Mucosa of gallbladder (tissue), 1 donor: Measurements from ENCODE around the gene LYPD8. TPM values are rescaled to one million over a fixed set of nuclear protein-coding genes. Genes with fewer than 3 reads are reported as not detected.
A peak's percentile ranks its signal among the peaks of the same experiment; 100 is the strongest.

Source experiments
- DNase-seq: peaks from one replicate; pipeline ENCODE4 v3.0.0-alpha.2; 2020; ENCODE audit warnings: low spot score
- total RNA-seq: library from RNA; stranded (reverse); gene quantifications from one replicate; pipeline ENCODE4 v1.2.1, GENCODE V29; 2021
- donor health status: DM: no; HTN: no; CAD: no.

LYPD8 gene
- total RNA-seq, 1 donor from 2014 or later = not detected

DNA sequence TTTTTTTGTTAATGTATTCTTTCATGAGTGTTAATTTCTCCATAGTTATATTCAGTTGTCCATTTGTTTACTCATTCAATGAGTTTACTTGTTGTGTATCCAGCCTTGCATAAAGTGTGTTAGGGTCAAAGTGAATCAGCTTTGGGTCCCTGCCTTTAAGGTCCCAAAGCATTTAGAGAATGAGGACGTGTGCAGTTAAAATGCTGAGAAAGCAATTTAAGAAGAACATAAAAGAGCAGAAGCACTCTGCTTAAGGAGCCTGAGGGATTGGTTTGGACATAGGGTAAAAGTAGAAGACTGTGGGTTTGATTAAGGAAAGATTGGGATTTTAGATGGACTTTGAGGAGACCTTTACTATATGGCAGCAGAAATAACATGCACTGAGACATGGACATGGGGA, 56.5 kb downstream of the LYPD8 start:
- DNase-seq = no peak

DNA sequence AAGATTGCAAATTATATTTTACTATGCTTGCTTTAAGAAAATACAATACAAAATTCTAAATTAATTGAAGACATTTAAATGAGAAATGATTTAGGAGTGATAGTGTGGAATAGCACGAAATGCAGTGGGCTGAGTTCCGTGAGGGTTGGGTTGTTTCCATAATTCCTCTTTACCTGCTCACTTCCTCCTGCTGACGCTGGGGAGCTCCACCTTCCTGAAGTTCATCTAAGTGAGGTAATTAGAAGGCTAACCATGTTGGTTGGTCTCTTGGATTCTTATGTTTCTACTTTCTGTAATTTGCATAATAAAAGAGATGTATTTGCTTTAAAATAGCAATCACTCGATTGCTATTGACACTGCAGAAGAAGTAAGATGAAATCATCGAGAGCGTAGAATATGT, 57.7 kb downstream of the LYPD8 start:
- no peak for DNase-seq

GRCh38 chr1:248696774-248697173, 58.8 kb downstream of the LYPD8 start:
- no peak for DNase-seq

DNA sequence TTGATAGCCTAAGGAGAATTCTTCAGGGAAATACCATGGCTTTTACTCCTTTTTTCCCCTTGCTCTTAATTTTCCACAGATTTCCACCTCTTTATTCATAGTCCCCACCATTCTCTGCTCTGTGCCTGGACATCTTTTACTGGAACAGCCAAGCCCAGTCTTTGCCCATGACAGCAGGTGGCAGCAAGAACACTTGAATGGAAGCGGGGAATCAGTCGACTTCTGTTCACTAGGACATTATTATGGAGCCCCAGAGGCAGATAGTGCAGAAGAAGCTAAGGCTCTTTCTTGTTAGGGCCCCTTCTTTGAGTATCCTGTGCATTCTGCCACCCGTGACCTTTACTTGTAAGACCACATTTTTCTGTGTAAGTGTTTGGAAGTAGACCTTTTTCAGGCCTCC, 59.3 kb downstream of the LYPD8 start:
- DNase-seq = peak; percentile 30

DNA sequence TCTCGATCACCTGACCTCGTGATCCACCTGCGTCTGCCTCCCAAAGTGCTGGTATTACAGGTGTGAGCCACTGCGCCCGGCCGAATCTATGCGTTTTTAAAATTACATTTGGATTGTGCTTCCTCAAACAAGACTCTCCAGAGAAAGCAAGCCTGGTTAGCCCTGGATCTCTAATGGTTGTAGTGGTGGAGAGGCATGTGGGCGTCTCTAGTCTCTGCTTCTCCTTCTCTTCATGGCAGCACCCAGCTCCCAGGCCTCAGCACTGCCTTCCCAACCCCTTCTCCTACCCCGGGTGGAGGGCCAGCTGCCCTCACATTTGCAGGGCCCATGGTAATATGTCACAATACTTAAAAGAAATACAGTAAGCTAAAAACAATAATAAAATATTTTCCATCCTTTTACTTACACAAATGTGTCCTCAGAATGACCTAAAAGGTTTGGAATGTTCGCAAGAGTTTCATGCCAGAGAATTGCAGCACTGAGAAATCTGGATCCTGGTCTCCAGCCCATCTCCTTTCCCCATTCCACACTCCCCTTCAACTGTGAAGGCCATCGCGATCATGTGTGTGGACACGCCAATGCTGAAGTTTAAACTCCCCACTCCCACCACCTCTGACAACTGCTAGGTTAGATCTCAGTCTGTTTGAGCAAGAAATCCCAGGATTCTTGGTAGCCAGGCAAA, 60.0 kb downstream of the LYPD8 start:
- no peak for DNase-seq

DNA sequence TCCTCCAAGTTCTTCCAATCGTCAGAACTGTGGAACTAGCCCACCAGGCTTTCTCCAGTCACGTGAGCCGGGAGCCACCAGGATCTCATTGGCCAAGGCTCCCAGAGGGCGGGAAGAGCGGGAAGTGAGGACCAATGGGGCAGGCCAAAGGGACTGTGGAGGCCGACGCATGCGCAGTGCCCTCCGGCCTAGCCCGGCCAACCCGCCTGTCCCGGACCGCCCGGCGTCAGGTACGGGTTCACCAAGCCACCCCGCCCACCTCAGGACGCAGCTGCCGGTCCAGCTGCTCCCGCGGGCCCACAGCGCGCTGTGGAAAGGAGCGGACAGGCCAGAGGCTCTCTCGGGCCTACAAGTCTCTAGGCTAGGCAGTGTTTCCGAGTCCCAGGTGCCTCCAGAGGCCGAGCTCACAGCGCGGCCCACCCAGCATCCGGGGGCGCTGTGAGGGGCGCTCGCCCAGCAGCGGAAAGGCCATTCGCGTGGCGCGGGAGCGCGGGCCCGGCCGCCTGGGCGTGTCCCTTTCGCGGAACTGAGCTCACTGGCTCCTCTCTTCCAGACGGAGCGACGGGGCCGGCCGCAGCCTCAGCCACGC, 63.9 kb downstream of the LYPD8 start:
- no peak for DNase-seq

Other genes starting within 250 kb of the LYPD8 start
- not detected for gene OR2G6, start 247.7 kb downstream of the LYPD8 start, total RNA-seq
- not detected for gene OR2T29, start 193.0 kb downstream of the LYPD8 start, total RNA-seq
- gene OR2T34, start 181.0 kb downstream of the LYPD8 start, total RNA-seq = not detected
- not detected for gene OR2T10, start 158.1 kb downstream of the LYPD8 start, total RNA-seq
- gene OR2T11, start 120.7 kb downstream of the LYPD8 start, total RNA-seq = not detected
- not detected for gene OR2T35, start 110.5 kb downstream of the LYPD8 start, total RNA-seq
- gene OR2T27, start 100.2 kb downstream of the LYPD8 start, total RNA-seq = not detected
- not detected for gene OR14I1, start 53.0 kb downstream of the LYPD8 start, total RNA-seq
- 40.0 TPM for gene SH3BP5L, start 70.2 kb upstream of the LYPD8 start, total RNA-seq
- gene ZNF672, start 82.5 kb upstream of the LYPD8 start, total RNA-seq = 41.6 TPM
- gene ZNF692, start 103.3 kb upstream of the LYPD8 start, total RNA-seq = 62.7 TPM
- 16.9 TPM for gene PGBD2, start 150.5 kb upstream of the LYPD8 start, total RNA-seq